Neutrophil (primary cell): Measurements from ENCODE around the gene MAST1.

Experiments used
- H3K27ac ChIP-seq: fragments of 200-600 bp; sonication (generic); 2 replicates; pipeline ENCODE4 v1.5.1; 2016; ENCODE audit warnings: mild to moderate bottlenecking, moderate library complexity
- H3K27me3 ChIP-seq: fragments of 200-600 bp; sonication (generic); 2 replicates; pipeline ENCODE4 v1.6.0; 2016; ENCODE audit warnings: mild to moderate bottlenecking
- H3K36me3 ChIP-seq: fragments of 200-600 bp; sonication (generic); 2 replicates; pipeline ENCODE4 v1.5.1; 2017
- H3K4me1 ChIP-seq, 2 experiments: fragments of 200-600 bp in 1 of 2; sonication (generic) in 1 of 2; 1 replicate in 1 of 2; 2 replicates in 1 of 2; pipeline versions ENCODE4 v1.5.1 to v1.6.1; 2013 to 2016; ENCODE audit warnings: low read depth in 1 of 2, low read length in 1 of 2, mild to moderate bottlenecking in 1 of 2, moderate library complexity in 1 of 2; ENCODE audit not compliant: control insufficient read depth in 1 of 2, insufficient read depth in 1 of 2
- H3K4me3 ChIP-seq, 2 experiments: fragments of 200-600 bp in 1 of 2; sonication (generic) in 1 of 2; 1 replicate in 1 of 2; 2 replicates in 1 of 2; pipeline ENCODE4 v1.5.1; 2013 to 2016; ENCODE audit warnings: low read depth in 1 of 2, low read length in 1 of 2, mild to moderate bottlenecking in 1 of 2, moderate library complexity in 1 of 2
- H3K9me3 ChIP-seq: fragments of 200-600 bp; sonication (generic); 2 replicates; pipeline ENCODE4 v1.5.1; 2016
- CTCF ChIP-seq: fragments of 200-600 bp; sonication (generic); IDR thresholded peaks from 2 replicates; pipeline ENCODE4 v1.5.1; 2016; ENCODE audit warnings: antibody characterized with exemption

MAST1 gene

GRCh38 chr19:12875086-12875485 lies 36.8 kb downstream of the MAST1 start:
- Histone ChIP-seq H3K36me3 (no peaks in the 10 kb centered on the region), H3K27me3 (no peaks in the 10 kb centered on the region), H3K4me3 (no peak overlapping the region), H3K9me3 (no peaks in the 10 kb centered on the region), H3K27ac (no peak overlapping the region), H3K4me1 (no peaks in the 10 kb centered on the region)
- no peak for TF ChIP-seq CTCF

- H3K9me3 ChIP-seq, result no peaks in the 10 kb centered on the region
- H3K36me3 ChIP-seq, result no peaks in the 10 kb centered on the region
- H3K27ac ChIP-seq, result peak overlapping the region; percentile 95
- H3K4me3 ChIP-seq, result peak overlapping the region; percentile 67 to 74
- TF ChIP-seq CTCF, result no peak
- peaks cover 9% of the 10 kb centered on the region for H3K27me3 ChIP-seq
- peaks cover 49% of the 10 kb centered on the region in 2 experiments for H3K4me1 ChIP-seq
Measured at GRCh38 chr19:12880551-12881171, 42.3 kb downstream of the MAST1 start.

GRCh38 chr19:12881172-12881808 lies 43.0 kb downstream of the MAST1 start, which contains the start of gene DNASE2:
DNASE2 (minus strand) TSS chr19:12881449; CDS start chr19:12881375, 74 bp downstream.
- Histone ChIP-seq H3K36me3 (no peaks in the 10 kb centered on the region), H3K9me3 (no peaks in the 10 kb centered on the region), H3K27ac (peak within 1 kb of the TSS; percentile 95), H3K4me1 (peaks cover 55% of the 10 kb centered on the region in 2 experiments), H3K4me3 (peak within 1 kb of the TSS; percentile 67 to 74), H3K27me3 (peaks cover 15% of the 10 kb centered on the region)
- peak; percentile 30 for TF ChIP-seq CTCF

- Histone ChIP-seq H3K36me3 (no peaks in the 10 kb centered on the region), H3K4me3 (peak overlapping the region; percentile 67 to 74), H3K9me3 (no peaks in the 10 kb centered on the region), H3K4me1 (peaks cover 55% of the 10 kb centered on the region in 2 experiments), H3K27ac (peak overlapping the region; percentile 95), H3K27me3 (peaks cover 16% of the 10 kb centered on the region)
- no peak for TF ChIP-seq CTCF
Measured at GRCh38 chr19:12882589-12882988, 44.3 kb downstream of the MAST1 start.

GRCh38 chr19:12884202-12884601 lies 45.9 kb downstream of the MAST1 start:
- no peak for TF ChIP-seq CTCF
- Histone ChIP-seq H3K27me3 (peaks cover 16% of the 10 kb centered on the region), H3K4me3 (peak overlapping the region; percentile 4 to 71), H3K27ac (peak overlapping the region; percentile 95), H3K4me1 (peaks cover 55% of the 10 kb centered on the region in 2 experiments), H3K36me3 (no peaks in the 10 kb centered on the region), H3K9me3 (no peaks in the 10 kb centered on the region)
